T-helper 22 cell (primary cell): ENCODE data around the gene RBMS1.

ENCODE experiments used
- DNase-seq: peaks from one replicate; pipeline ENCODE4 v3.0.0-alpha.2; 2020; ENCODE audit warnings: low read depth

The RBMS1 gene

GRCh38 chr2:160408173-160408958, 85.2 kb downstream of the RBMS1 start:
- no peak for DNase-seq

DNA sequence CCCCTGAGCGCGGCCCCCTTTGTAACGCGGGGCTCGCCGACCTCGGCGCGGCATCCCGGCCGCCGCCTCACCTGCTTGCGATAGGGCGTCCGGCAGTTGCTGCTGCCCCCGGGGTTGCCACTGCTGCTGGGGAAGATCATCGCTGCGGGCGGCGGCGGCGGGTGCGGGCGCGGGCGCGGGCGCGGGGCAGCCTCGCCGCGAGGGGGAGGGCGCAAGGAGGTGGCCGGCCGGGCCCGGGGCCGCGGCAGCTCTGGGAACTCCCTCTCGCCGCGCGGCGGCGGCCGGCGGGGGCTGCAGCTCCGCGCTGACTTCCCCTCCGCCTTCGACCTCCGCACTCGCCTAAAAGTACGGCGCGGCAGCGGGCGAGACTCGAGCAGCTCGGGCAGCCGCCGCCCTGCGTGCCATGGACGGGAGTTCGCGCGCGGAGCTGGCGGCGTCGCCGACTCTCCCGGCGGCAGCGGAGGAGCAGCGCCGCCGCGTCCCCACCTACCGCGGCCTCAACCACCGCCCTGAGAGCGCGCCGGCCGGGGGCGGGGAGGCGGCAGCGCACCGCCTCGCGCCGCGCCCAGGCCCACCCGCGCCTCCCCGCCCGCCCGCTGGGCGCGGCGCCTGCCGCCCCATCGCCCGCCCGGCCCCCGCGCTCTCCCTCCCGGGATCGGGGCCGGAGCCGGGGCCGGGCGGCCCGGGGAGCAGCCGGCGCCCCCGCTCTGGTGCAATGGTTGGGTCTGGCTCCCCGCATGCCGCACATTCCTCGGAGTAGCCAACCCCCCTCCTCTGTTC, 86.0 kb downstream of the RBMS1 start:
- peak; percentile 46 for DNase-seq

DNA sequence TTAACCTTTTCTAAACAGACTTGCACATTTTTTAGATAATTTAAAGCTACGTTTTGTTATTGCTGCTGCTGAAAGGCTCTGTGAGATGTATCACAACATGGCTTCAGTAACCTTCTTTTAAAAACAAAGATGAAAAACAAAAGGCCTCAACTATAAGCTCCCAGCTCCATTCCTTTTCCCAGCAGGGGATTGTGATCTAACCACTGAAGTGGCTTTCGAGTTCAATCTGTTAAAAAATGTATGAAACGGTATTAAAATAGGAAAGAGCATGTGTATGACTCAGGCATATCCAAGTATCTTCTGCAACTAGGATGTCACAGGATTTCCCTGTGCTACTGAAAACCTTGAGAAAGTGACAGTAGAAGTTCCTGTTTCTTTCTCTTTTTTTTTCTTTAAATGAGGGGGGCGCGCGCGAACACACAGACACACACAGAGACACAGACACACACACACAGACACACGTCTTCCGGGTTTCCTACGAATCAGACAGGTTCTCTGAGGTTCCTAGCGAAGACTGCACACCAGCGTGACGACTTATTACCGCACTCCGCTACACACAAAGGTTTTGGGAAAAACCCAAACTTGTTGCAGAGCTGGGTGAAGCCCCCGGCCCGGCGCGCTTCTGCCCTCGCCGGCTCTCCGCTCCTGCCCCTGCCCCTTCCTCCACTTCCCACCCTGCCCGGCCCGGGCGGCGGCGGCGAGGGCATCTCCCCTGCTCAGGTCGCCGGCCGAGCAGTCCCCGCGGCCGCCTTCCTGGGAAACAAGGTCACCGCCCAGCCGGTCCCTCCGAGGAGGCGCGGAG, 86.8 kb downstream of the RBMS1 start:
- DNase-seq = peak; percentile 83

DNA sequence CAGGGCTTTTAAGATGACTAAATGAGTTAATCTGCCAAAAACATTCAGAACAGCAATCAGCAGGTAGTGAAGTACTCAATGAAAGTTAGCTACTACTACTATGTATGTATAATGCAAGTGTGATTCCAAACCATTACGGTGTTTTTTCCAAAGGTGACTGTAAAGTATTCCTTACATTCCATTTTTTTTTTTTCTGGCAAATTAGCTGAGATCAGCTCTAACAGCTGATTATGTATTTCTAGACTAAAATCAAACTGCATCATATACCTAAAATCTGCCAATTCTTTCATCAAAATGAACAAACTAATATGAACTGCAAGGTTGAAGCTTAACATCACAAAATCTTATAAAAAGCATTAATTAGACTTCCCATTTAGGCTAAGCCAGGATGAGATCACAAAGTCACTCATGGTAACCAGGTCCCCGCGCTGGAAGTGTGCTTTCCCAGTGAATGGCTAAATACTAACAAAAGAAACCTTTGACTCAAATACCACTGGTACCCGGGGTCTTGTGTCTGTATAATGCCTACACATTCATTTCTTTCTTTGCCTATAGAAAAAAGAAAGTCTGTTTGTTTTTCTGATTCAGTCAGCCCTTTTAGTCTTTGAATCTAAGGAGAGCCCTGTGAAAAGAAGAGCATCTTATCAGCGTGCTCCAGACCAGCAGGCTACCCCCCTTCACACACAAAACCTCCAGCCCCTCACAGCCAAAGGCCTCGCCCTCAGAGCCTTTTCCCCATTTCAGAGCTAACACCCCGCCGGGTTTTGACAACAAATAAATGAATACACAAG, 88.3 kb downstream of the RBMS1 start:
- DNase-seq = no peak

- no peak for DNase-seq
Measured at GRCh38 chr2:160402997-160403979, 90.3 kb downstream of the RBMS1 start.

DNA sequence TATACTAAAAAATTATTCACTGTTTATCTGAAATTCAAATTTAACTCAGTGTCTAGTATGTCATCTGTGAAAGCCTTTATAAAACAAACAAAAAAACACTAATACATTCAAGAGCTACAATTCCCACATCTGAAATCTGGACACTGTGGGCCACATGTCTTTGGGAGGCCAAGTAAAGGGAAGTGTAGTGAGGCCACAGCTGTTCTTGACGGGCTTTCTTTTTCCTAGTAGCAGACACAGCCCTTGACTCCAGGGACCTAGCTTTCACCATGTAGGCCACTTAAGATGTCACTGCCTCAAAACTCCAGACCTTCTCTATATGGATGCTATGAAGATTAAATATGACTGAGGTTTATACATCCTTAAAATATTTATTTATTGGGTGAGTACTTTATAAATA, 91.1 kb downstream of the RBMS1 start:
- no peak for DNase-seq

DNA sequence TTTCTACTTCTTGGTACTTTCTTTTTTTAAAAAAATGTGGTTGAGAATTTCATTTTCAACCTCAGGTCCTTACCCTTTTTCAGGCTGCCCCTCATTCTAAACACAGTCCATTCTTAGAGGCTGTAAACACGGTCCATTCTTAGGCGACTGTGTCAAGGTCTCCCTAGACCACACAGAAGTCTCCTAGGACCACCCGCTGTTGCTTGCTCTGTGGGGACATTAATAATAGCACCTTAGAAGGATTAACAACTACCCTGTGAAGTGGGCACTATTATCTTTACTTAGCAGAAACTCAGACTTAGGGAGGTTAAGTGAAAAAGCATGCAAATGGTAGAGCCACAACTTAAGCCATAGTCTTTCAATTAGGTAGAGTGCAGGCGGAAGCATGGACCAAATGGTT, 91.7 kb downstream of the RBMS1 start:
- no peak for DNase-seq

- no peak for DNase-seq
Measured at GRCh38 chr2:160399880-160400279, 93.7 kb downstream of the RBMS1 start.

DNA sequence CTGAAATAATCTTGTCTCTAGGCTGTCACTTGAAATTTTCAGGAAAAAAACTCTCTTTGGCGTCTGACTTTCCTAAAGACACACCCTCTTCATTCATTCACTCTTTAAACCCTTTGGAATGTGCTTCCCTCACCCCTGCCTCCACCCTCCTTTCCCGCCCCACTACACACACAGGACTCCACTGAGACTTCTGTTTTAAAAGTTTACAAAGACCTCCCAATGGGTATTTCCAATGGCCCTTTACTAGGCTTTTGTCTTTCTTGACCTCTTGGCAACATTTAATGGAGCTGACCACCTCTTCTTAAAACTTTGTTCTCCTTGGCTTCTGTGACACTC, 96.1 kb downstream of the RBMS1 start:
- DNase-seq = no peak

GRCh38 chr2:160394153-160394552, 99.5 kb downstream of the RBMS1 start:
- no peak for DNase-seq

DNA sequence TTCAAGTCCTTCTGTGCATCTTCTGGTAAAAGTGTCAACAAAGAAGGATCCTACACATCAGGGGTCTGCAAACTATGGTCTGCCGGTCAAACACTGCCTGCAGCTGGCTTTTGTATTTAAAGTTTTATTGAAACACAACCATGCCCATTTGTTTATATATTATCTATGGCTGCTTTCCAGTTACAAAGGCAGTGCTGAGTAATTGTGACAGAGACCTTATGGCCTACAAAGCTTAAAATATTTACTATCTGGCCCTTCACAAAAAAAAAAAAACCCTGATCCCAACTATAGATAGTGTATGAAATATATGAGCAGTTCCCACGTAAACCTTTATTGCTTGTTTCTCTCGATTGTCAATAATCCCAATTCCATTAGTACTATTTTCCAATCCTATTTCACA, 101.4 kb downstream of the RBMS1 start:
- no peak for DNase-seq

DNA sequence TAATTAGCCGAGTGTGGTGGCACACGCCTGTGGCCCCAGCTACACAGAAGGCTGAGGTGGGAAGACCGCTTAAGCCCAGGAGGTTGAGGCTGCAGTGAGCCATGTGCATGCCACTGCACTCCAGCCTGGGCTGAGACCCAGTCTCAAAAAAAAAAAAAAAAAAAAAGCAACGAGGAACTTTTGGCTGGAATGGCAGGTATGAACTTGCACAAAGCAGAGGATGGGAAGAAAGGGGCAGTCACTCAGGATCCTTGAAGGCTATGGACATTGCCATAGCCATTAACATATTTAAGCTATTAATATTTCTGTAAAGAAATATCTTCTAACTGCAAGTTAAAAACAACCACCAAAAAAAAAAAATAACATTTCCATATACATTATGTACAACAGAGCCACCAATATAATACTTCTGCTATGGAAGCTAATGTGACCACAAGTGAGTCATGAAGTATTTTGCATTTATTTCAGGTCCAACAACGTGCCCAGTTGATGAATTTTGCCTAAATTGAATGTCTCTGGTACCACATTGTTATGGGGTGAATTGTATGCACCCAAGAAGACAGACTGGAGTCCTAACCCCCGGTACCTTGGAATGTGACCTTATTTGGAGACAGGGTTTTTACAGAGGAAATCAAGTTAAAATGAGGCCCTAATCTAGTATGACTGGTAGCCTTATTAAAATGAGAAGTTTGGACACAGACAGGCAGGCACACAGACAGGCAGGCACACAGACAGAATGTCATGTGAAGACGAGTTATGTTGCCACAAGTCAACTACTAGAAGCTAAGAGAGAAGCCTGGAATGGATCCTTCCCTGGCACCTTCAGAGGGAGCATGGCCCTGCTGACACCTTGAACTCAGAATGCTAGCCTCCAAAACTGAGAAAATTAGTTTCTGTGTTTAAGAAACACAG, 102.8 kb downstream of the RBMS1 start:
- DNase-seq = no peak

- DNase-seq = no peak
Measured at GRCh38 chr2:160389875-160390274, 103.7 kb downstream of the RBMS1 start.

DNA sequence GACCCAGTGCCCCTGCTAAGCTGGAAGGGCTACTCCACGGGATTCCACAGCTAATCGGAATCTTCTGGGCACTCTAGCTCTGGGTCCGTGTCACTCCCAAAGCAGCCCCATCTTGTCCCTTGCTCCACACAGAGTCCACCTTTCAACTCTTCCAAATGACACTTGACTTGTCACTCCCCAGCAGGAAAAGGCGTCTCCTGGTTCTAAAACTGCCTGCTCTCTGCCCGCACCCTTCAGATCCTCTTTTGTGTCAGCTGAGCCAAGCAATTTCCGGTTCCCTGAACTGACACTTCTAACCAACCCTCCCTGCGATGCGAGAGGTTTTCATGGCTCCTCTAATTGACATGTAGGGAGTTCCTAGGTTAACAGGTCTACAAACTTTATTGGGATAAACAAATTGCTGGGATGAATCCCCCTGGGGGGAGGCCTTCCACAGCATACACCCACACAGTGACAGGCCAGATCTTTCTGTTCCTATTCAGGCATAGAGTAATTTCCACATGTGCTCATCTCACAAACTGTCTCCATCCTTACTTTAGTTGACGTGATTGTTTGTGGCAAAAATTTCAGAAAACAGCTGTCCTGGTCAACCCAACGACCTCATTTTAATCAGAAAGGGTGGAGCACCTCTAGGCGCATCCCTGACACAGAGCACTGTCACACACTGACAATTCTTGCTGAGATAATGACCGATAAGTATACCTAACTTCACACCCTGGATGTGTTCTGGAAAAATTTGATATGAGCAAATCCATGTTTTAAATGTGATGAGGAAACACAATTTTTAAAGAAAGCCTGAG, 104.9 kb downstream of the RBMS1 start:
- no peak for DNase-seq

DNA sequence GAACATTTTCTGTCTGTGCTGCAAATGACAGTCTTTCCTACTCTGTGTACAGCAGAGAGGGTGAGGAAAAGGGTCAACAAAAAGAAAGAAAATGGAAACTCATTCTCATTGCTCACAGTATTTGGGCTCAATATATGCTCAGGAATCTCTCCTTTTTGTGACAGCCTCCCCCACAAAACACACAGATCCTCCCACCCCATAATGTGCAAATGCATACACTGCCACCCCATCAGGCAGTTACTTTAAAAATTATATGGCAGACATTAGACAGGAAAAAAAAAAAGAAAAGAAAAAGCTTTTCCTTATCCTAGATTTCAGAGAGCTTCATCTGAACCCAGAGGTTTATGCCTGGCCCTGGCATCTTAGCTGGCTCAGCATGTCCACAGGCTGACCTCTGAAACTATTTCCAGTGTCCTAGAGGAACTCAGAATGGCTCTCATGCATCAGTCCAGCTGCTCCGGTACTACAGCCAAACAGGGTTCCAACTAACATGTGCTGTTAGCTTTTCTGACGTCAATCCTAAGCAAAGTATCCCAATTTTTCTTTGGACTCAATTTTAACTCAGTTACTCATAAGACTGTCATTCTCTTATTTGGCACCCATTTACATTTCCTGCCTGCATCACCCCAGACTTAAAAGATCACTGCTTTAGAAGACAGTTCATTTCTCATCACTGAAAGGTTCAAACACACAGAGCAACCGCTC, 105.9 kb downstream of the RBMS1 start:
- no peak for DNase-seq

DNA sequence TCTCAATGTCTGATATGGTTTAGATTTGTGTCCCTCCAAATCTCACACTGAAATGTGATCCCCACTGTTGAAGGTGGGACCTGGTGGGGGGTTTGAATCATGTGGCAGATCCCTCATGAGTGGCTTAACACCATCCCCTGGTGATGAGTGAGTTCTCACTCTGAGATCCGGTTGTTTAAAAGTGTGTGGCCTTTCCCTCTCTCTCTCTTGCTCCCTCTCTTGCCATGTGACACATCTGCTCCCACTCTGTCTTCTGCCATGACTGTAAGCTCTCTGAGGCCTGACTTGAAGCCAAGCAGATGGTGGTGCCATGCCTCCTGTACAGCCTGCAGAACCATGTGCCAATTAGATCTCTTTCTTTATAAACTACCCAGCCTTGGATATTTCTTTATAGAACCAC, 108.8 kb downstream of the RBMS1 start:
- DNase-seq = no peak

GRCh38 chr2:160381425-160381951, 112.1 kb downstream of the RBMS1 start:
- no peak for DNase-seq

DNA sequence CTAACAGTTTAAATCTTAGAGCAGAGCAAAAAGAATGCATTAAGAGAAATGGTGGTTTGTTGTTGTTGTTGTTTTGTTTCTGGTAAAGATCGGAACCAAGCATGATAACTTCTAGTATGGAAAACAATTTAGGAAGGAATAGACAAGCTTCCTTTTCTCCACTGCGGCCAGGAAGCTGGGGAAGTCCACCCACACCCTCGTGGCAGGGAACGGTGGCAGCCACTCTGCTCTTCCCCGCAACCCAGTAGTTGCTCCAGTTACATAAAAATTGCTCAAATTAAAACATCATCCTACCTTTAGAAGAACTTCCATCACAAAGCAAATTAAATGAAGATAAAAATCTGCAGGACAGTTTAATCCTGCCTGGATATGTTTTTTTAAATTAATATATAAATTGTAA, 113.0 kb downstream of the RBMS1 start:
- DNase-seq = no peak
